Liver (tissue), 9 donors: ENCODE data around the gene SRCAP. TPM values are rescaled to one million over a fixed set of nuclear protein-coding genes. Genes with fewer than 3 reads are reported as not detected.

Source experiments
- DNase-seq: peaks from one replicate; pipeline ENCODE4 v3.0.0-alpha.2; 2017; ENCODE audit warnings: low spot score
- H3K27ac ChIP-seq, 2 donors: one replicate each; pipeline ENCODE4 v1.7.0; 2013; ENCODE audit warnings: inconsistent platforms in 2 of 2, low read length in 2 of 2, control low read depth in 1 of 2, low read depth in 1 of 2, mild to moderate bottlenecking in 1 of 2
- H3K27me3 ChIP-seq, 4 donors: one replicate each; pipeline versions ENCODE4 v1.6.1 to v1.7.0; 2013; ENCODE audit warnings: low read length in 3 of 4, inconsistent platforms in 1 of 4, mild to moderate bottlenecking in 1 of 4, moderate library complexity in 1 of 4; ENCODE audit not compliant: control insufficient read depth in 4 of 4, insufficient read depth in 4 of 4
- H3K36me3 ChIP-seq, 4 donors: one replicate each; pipeline versions ENCODE4 v1.6.1 to v1.7.0; 2013; ENCODE audit warnings: low read length in 3 of 4, mild to moderate bottlenecking in 3 of 4, low read depth in 1 of 4, moderate library complexity in 1 of 4; ENCODE audit not compliant: control insufficient read depth in 4 of 4, insufficient read depth in 3 of 4
- H3K4me1 ChIP-seq, 4 donors: one replicate each; pipeline versions ENCODE4 v1.6.1 to v1.7.0; 2013; ENCODE audit warnings: low read length in 3 of 4, mild to moderate bottlenecking in 3 of 4, moderate library complexity in 1 of 4; ENCODE audit not compliant: control insufficient read depth in 4 of 4, insufficient read depth in 4 of 4
- H3K4me3 ChIP-seq, 3 donors: one replicate each; pipeline versions ENCODE4 v1.6.1 to v1.7.0; 2013; ENCODE audit warnings: low read length in 3 of 3, control low read depth in 1 of 3, low read depth in 1 of 3, mild to moderate bottlenecking in 1 of 3
- H3K9ac ChIP-seq, 2 donors: one replicate each; pipeline ENCODE4 v1.7.0; 2013; ENCODE audit warnings: low read length in 2 of 2, mild to moderate bottlenecking in 2 of 2, moderate library complexity in 2 of 2, control low read depth in 1 of 2, low read depth in 1 of 2
- H3K9me3 ChIP-seq, 4 donors: one replicate each; pipeline versions ENCODE4 v1.6.1 to v1.7.0; 2013; ENCODE audit warnings: low read length in 3 of 4; ENCODE audit not compliant: control insufficient read depth in 4 of 4
- ATF3 ChIP-seq: IDR thresholded peaks from 2 replicates; pipeline ENCODE4 v1.6.1; 2016; ENCODE audit warnings: antibody characterized with exemption
- CTCF ChIP-seq: fragments of 150-350 bp; IDR thresholded peaks from 2 replicates; pipeline ENCODE4 v1.5.1; 2017; ENCODE audit warnings: improper control_type of control experiment, low read depth, low read length; ENCODE audit not compliant: missing input control
- EGR1 ChIP-seq, 2 donors: IDR thresholded peaks; 2 replicates each; pipeline ENCODE4 v1.6.1; 2016 to 2018; ENCODE audit warnings: antibody characterized with exemption in 2 of 2, low read depth in 2 of 2
- FOXA1 ChIP-seq: IDR thresholded peaks from 2 replicates; pipeline ENCODE4 v1.6.1; 2016; ENCODE audit warnings: antibody characterized with exemption
- FOXA2 ChIP-seq: IDR thresholded peaks from 2 replicates; pipeline ENCODE4 v1.6.1; 2016; ENCODE audit warnings: antibody characterized with exemption
- GABPA ChIP-seq, 2 donors: IDR thresholded peaks in 1 of 2; conservative IDR thresholded peaks in 1 of 2; 2 replicates each; pipeline ENCODE4 v1.6.1; 2016; ENCODE audit warnings: antibody characterized with exemption in 2 of 2, mild to moderate bottlenecking in 1 of 2, moderate library complexity in 1 of 2
- HNF4A ChIP-seq, 2 donors: conservative IDR thresholded peaks; 2 replicates each; pipeline ENCODE4 v1.6.1; 2016; ENCODE audit warnings: antibody characterized with exemption in 2 of 2, mild to moderate bottlenecking in 2 of 2
- HNF4G ChIP-seq: IDR thresholded peaks from 2 replicates; pipeline ENCODE4 v1.6.1; 2016; ENCODE audit warnings: antibody characterized with exemption
- JUND ChIP-seq, 2 donors: IDR thresholded peaks; 2 replicates each; pipeline ENCODE4 v1.6.1; 2016; ENCODE audit warnings: antibody characterized with exemption in 2 of 2
- MAX ChIP-seq: IDR thresholded peaks from 2 replicates; pipeline ENCODE4 v1.6.1; 2016; ENCODE audit warnings: antibody characterized with exemption
- NR2F2 ChIP-seq: IDR thresholded peaks from 2 replicates; pipeline ENCODE4 v1.6.1; 2016; ENCODE audit warnings: antibody characterized with exemption
- RAD21 ChIP-seq, 2 donors: IDR thresholded peaks; 2 replicates each; pipeline ENCODE4 v1.6.1; 2016; ENCODE audit warnings: antibody characterized with exemption in 2 of 2, mild to moderate bottlenecking in 2 of 2
- REST ChIP-seq: IDR thresholded peaks from 2 replicates; pipeline ENCODE4 v1.6.1; 2016; ENCODE audit warnings: antibody characterized with exemption, mild to moderate bottlenecking
- RXRA ChIP-seq, 2 donors: IDR thresholded peaks; 2 replicates each; pipeline ENCODE4 v1.6.1; 2017 to 2018; ENCODE audit warnings: antibody characterized with exemption in 2 of 2, mild to moderate bottlenecking in 1 of 2
- SP1 ChIP-seq: IDR thresholded peaks from 2 replicates; pipeline ENCODE4 v1.6.1; 2018; ENCODE audit warnings: antibody characterized with exemption, mild to moderate bottlenecking
- TAF1 ChIP-seq: conservative IDR thresholded peaks from 2 replicates; pipeline ENCODE4 v1.6.1; 2016; ENCODE audit warnings: antibody characterized with exemption, mild to moderate bottlenecking
- YY1 ChIP-seq: IDR thresholded peaks from 2 replicates; pipeline ENCODE4 v1.6.1; 2016; ENCODE audit warnings: antibody characterized with exemption, mild to moderate bottlenecking
- ZBTB33 ChIP-seq: IDR thresholded peaks from 2 replicates; pipeline ENCODE4 v1.6.1; 2016; ENCODE audit warnings: antibody characterized with exemption
- WGBS: extraction: QIAGEN DNeasy Blood & Tissue Kit; methylation state at CpG from one replicate; pipeline ENCODE4 v1.1.7; 2013; 5-methylcytosine and 5-hydroxymethylcytosine counted together
- polyA plus RNA-seq, 2 donors: library from polyadenylated mRNA; stranded (reverse) in 1 of 2; unstranded in 1 of 2; fragments of 200-250 nt in 1 of 2; fragments of >200 nt in 1 of 2; fragmentation: Nextera tagmentation in 1 of 2; extraction: Ambion mirVana in 1 of 2; gene quantifications; one replicate each; pipeline versions ENCODE4 v1.2.1 to v1.2.3, GENCODE V29; 2013 to 2015
- total RNA-seq, 2 donors: library from RNA; depleted of rRNA; stranded (reverse); fragments of >200 nt; gene quantifications; one replicate each; pipeline ENCODE4 v1.2.3, GENCODE V29; 2014
- donor health status: healthy.
- donor health status: healthy.
- donor health status: healthy.
- donor health status: healthy.
- donor health status: healthy.

The SRCAP gene
- total and polyA plus RNA-seq, 4 donors = 7.6 to 27.7 (median 17.7) TPM

- DNase-seq = no peak
- Histone ChIP-seq H3K36me3 (peaks cover 18 to 41% (median 33%) of the 10 kb centered on the region in 4 donors), H3K27ac (no peak overlapping the region), H3K4me1 (peaks cover 4 to 33% (median 17%) of the 10 kb centered on the region in 4 donors), H3K9ac (no peak overlapping the region), H3K27me3 (no peaks in the 10 kb centered on the region), H3K9me3 (no peaks in the 10 kb centered on the region), H3K4me3 (no peak overlapping the region)
- TF ChIP-seq RAD21 (IDR thresholded peaks at IDR 0.05) (no peak), NR2F2 (no peak), ATF3 (no peak), RXRA (IDR thresholded peaks at IDR 0.05) (no peak), SP1 (no peak), HNF4G (no peak), CTCF (no peak)
- WGBS = 90% methylated on average over 6 of the region's 6 CpGs
These were observed 29.4 kb downstream of the SRCAP start for GRCh38 chr16:30728321-30728720.

GRCh38 chr16:30728899-30729672, 30.1 kb downstream of the SRCAP start:
- Histone ChIP-seq H3K9me3 (no peaks in the 10 kb centered on the region), H3K9ac (no peak overlapping the region), H3K27ac (peak overlapping the region in 1 of 2 donors; percentile 9), H3K36me3 (peaks cover 12 to 40% (median 34%) of the 10 kb centered on the region in 4 donors), H3K4me1 (peaks cover 4 to 26% (median 17%) of the 10 kb centered on the region in 4 donors), H3K27me3 (no peaks in the 10 kb centered on the region), H3K4me3 (no peak overlapping the region)
- peak; percentile 9 for TF ChIP-seq FOXA2
- TF ChIP-seq EGR1 (IDR thresholded peaks at IDR 0.05; ENCODE audit: low read depth in 2 of 2) = peak in 1 of 2 donors; percentile 70
- TF ChIP-seq HNF4G = peak; percentile 51
- TF ChIP-seq FOXA1 = peak; percentile 47
- TF ChIP-seq GABPA (IDR thresholded peaks at IDR 0.05 in 1 of 2, conservative IDR thresholded peaks at IDR 0.05 in 1 of 2) = peak in 1 of 2 donors; percentile 62
- TF ChIP-seq JUND (IDR thresholded peaks at IDR 0.05) = peak in 1 of 2 donors; percentile 71
- no peak for TF ChIP-seq ATF3
- peak; percentile 48 for TF ChIP-seq SP1
- peak; percentile 62 to 89 for TF ChIP-seq RXRA (IDR thresholded peaks at IDR 0.05)
- peak in 1 of 2 donors; percentile 28 for TF ChIP-seq RAD21 (IDR thresholded peaks at IDR 0.05)
- TF ChIP-seq REST = no peak
- TF ChIP-seq MAX = peak; percentile 83
- no peak for TF ChIP-seq NR2F2
- no peak for TF ChIP-seq CTCF
- TF ChIP-seq YY1 = peak; percentile 57
- peak; percentile 91 to 97 for TF ChIP-seq HNF4A (conservative IDR thresholded peaks at IDR 0.05)
- peak; percentile 32 for TF ChIP-seq ZBTB33
- no peak for TF ChIP-seq TAF1
- 48% methylated on average over 17 of the region's 17 CpGs for WGBS
- DNase-seq = no peak
